Amniotic epithelial cell (primary cell): ENCODE data around the gene PIGX.
A peak's percentile ranks its signal among the peaks of the same experiment; 100 is the strongest.
"Not testable (repeated sequence)": the region's sequence is repeated elsewhere in the genome, so short reads cannot be mapped to it uniquely, and the experiment has no call there.

Experiments used
- DNase-seq: peaks from one replicate; pipeline ENCODE4 v3.0.0-alpha.2; 2010; ENCODE audit warnings: low read depth

PIGX gene

DNA sequence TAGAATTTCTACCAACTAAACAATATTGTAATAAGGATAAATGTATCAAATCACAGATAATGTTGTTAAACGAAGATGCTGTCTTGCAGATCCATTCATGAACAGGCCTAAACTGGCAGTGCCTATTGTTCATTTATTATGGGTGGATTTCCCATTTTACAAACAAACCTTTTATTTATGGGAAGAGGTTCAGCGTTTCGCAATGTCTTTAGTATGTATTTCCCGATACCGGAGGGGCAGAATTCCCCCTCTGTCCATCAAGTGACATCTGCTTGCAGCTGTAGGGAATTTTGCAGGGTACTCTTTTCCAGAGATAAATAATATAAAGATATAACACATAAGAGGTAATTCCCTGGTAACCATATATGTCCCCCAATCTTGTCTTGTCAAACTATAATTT lies 5.8 kb upstream of the PIGX start:
- no peak for DNase-seq

DNA sequence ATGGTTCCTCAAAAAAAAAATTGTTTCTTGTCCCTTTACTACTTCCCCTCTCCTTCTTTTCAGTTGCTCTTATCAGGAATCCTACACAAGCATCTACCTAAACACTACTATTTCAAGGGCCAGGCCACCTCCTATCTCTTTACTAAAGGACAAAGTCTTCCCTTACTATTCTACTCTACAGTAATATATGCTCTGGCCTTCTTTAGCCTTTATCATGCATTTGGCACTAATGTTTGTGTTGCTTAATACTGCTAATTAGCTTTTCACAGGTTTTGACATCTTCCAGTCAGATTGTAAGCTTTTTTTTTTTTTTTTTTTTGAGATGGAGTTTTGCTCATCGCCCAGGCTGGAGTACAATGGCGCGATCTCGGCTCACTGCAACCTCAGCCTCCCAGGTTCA lies 5.4 kb upstream of the PIGX start:
- DNase-seq = no peak

DNA sequence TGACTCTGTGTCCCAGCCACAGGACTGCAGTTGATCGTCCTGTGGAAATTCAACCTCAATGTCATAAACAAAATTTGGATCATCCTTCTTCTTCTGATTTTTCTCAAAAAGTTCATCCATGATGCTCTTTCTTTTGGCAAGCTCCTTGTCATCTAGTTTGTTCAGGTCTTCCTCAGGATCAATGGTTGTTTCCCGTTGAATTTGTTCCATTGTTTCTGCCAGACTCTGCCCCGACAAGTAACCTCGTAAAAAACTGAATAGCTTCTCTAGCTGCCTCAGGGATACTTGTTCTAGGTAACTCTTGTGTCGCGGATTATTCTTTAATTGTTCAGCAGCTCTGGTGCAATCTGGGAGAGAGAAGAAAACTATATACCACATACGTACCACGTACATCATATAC lies 4.6 kb upstream of the PIGX start:
- DNase-seq = no peak

DNA sequence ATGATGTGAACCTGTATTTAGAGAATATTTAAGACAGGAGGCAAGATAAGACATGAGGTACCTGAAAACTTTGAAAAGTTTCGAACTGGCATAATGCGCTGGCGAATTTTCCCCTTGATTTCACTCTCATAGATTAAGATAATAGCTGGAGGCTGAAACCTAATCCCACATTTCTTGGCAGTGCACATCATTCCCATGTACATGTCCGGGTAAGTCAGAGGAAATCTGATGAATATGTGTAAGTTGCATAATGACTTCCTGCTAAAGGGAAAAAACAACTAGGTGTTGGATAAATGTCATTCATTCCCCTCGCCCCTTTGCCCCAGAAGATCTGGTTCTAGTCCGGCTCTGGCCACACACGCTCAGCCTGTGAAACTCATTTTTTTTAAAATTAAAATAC lies 3.7 kb upstream of the PIGX start:
- peak; percentile 30 for DNase-seq

DNA sequence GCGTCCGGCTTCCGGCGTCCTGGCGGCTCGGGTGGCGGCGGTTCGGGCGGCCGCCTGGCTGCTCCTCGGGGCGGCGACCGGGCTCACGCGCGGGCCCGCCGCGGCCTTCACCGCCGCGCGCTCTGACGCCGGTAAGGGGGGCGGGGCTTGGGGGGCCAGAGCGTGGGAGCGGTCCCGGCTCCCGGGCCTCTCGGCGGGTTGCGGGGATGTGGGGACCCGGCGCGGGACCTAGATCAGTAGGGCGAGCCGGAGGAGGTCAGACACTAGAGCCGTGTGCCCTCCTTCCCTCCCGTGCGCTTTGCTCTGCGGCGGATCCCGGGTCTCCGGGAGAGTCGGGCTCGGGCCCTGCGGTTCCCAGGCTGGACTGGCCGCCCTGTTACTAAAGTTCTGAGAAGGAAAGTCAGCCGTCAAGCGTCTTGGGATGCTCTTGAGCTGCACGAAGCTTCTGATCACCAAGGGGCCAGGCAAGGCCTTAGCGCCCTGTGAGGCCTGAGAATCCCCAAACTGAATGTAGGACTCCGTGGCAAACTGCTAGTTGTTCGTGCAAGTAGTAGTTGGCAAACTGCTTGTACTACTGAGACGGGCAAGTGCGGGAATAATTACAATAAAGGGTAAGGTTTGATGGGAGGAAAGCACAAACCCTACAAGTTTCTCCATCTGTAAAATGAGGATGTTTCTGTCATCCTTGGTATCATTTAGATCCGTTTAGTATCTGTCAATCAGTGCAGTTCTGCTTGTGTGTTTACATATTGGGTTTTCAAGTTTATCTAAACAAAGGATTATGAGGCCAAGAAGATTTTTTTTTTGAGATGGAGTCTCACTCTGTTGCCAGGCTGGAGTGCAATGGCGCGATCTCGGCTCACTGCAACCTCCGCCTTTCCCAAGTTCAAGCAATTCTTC lies 587 bp downstream of the PIGX start:
- peak; percentile 59 for DNase-seq

DNA sequence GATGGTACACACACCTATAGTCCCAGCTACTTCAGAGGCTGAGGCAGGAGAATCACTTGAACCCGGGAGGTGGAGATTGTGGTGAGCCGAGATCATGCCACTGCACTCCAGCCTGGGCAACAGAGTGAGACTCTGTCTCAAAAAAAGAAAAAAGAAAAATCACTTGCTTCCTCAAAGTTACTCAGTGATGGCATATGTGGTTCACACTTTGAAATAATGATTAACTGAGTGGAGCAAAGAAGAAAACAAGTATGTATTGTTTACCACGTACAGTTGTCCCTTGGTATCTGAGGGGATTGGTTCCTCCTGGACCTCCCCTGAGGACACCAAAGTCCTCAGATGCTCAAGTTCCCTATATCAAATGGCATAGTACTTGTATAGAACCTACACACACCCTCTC lies 5.0 kb downstream of the PIGX start:
- not testable (repeated sequence) for DNase-seq

DNA sequence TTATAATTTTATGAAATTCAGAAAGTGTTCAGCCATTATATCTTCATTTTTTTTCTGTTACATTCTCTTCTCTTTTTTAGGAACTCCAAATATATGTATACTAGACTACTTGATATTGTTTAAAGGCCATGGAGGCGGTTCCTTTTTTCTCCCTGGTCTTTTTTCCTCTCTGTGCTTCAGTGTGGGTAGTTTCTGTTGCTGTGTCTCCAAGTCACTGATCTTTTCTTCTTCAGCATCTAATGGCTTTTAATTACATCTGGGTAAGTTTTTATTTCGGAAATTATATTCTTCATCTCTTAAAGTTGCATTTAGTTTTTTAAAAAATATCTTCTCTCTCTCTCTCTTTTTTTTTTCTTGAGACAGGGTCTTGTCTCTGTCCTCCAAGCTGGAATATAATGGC lies 8.9 kb downstream of the PIGX start:
- DNase-seq = no peak

DNA sequence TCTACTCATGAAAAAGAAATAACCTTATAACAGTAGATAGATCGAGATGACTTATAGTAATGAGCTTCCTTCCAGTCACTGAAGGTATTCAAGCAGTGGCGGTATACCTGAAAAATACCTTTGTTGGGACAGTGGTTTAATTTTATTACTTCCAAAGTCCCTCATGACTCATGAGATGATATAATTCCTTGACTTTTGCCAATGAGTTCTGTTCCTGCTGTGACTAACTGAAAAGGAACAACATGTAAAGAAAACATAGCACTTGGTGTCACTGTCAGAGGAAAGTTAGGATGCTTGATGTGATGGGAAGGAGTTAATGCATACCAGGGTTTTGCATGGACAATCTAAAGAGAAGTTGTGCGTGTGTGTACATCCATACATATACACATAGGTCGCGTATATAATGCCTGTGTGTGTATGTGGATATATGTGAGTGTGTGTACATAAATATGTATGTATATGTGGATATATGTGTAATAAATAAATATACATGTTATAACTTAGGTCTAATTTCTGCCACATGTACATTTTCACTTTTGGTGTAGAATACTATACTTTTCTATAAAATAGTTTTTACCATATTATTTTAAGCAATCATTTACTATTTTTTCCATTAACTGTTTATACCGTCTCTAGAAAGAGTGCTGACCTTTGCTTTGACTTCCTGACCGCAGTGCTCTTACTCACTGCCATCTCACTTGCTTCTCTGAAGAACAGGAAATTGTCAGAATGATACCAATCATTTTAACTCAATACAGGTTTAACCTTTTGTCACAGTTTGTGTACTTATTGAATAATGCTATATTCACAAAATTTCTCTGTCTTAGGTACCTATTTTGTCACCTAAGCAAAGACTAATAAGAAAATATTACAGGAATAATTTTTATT lies 14.9 kb downstream of the PIGX start:
- peak; percentile 55 for DNase-seq

DNA sequence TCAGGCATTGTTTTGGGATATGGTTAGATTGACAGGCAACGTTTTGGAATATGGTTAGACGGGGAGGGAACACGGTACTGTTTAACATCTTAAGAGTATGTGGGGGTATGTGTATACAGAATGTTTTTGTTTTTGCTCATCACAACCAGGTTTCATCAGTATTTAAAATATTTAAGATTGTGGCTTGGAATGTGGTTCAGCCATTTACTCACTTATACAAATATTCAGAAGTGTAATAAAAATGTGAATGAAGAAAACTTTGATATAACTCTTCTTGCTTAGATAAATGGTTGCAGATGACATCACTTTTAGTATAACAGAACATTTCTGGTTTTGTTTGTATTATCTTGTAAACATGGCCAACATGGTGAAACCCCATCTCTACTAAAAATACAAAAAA lies 23.6 kb downstream of the PIGX start:
- DNase-seq = peak; percentile 94

DNA sequence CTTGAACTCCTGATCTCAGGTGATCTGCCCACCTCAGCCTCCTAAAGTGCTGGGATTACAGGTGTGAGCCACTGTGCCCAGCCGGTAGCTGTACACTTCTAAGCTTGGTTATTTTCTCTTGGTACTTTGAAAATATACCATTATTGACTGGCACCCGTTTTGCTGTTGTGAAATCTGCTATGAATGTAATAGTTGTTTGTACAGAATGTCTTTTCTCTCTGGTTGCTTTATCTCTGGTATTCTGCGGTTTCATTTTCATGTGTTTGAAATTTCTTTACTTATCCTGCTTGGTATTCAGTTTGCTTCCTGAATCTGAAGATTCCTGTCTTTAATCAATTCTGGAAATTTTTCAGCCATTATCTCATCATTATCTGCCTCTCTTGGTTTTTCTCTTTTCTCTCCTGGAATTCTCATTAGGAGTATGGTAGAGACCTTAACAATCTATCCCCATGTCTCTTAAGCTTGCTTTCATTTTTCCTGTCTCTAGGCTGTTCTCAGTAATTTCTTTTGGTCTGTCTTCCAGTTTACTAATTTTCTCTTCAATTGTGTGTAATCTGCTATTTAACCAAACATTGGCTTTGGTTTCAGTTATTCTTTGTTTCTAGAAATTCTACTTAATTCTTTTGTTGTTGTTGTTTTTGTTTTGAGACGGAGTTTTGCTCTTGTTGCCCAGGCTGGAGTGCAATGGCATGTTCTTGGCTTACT lies 24.6 kb downstream of the PIGX start:
- DNase-seq = peak; percentile 94

DNA sequence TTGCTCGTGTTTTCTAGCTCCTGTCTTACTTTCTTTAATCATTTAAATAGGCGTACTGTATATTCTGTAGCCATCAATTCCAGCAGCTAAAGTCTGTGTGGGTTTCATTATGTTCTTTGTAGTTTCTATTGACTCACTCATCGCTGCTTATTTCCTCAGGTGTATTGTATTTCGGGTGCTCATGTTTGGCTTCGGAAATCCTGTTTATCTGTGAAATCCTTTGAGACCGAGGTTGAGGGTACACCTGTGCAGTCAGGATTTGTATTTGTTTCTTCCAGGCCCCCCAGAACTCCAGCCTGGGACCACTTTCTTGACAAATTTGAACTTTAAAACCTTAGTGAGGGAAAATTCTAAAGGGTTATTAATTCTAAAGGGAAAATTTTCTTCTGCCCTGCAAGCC lies 25.5 kb downstream of the PIGX start:
- DNase-seq = no peak

DNA sequence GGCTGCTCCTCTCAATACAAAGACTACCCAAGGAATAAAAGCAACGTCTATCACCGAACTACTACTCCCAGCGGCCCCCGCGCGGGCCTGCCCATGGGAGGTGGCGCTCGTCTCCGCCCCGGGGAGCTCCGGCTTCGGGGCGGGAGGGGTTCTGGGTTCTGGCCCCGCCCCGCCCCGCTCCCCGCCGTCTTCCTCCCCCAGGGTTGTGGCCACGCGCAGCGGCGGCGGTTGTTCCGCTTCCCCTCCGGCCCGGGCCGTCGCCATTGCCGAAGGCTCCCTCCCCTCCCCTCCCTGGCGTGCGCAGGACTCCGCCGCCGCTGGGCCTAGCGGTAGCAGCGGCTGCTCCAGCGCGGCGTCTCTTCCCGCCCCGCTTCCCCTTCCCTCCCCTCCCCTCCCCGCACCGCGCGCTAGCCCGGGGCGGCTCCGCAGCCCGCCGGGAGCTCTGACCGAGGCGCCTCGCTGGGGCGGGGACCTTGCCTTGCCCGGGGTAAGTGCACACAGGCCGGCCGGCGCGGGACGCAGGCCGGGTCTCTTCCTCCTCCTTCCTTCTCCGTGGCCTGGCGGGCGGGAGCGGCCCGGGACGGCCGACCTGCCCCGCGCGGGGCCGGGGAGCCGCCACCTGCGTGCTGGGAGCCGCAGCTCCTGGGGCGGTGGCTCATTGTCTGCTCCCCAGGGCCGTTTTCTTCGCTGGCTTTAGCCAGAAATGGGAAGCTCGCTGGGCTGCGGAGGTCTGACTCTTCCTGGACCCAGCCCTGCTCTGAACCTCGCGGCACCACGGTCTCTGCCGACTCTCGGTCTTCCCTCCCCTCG lies 27.7 kb downstream of the PIGX start, which contains the start of gene PAK2:
PAK2 (plus strand) TSS at position 187 of the 810 bp plus-strand sequence. CDS start 42,790 bp downstream, outside the sequence.
- DNase-seq = peak; percentile 81

DNA sequence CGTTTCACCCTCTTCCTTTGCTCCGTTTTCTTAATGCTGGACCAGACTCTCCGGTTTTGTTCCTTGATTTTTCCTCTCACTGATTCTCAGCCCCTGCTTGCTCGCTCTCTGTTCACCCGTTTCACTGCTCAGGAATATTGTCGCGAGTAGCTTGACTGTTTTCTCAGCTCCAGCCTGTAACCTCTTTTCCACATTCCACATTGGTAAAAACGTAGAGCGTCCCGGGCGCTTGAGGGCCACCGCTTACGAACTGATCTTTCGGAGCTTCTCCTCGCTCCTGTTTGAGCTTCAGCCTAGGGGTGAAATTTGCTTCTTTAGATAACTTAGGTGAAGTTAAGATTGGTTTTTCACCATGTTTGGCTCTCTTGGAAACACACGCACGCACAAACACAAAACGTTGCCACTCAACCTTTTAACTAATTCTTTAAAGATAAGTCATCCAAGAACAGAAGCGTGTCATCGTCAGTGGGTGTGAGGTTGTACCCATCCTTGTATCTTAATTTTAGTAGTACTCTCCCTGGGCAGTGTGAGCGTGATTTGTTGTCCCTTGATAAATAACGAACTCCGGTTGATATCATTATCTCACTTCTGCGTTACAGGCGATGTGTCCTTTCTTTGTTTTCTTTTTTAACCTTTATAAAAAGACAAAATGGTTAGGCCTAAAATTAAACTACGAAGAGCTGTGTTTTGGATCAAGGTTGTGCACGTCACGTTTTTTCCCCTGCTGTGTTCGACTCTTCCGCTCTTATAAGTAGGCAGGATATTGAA lies 28.5 kb downstream of the PIGX start:
- DNase-seq = peak; percentile 51

DNA sequence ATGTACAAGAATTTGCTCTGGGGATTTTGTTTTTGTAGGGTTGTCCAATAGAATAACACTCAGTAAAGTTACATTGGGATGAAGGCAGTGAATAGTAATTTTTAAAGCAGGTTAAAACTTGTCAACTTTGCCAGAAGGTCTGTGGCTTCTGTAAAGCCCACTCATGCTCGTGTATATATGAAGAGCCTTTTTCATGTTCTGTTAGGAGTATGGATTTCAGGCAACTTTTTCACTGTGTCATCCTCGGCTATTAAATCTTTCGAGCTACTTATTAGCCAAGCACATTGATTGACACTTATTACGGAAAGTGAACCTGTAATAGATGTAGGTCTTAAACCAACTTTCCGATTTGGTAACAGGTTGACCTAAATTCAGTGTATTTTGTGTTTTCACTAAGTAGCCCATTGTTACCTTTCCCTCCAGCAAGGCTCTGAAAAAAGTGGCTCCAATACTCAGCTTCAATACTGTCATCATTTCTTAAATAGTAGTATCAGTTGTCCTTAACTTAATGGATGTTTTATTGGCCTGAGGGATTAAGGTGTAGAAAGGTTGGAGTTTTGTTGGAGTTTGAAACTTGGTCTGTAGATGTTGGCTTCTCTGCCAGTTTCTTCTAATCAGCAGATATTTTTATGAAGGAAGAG lies 29.2 kb downstream of the PIGX start:
- DNase-seq = no peak

DNA sequence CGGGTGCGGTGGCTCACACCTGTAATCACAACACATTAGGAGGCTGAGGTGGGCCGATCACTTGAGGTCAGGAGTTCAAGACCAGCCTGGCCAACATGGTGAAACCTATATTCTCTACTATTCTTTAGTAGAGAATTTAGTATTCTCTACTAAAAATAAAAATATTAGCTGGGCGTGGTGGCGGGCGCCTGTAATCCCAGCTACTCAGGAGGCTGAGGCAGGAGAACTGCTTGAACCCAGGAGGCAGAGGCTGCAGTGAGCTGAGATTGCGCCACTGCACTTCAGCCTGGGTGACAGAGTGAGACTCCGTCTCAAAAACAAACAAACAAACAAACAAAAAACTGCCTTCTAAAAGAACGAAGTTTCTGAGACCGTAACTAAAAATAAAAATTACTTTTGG lies 31.4 kb downstream of the PIGX start:
- not testable (repeated sequence) for DNase-seq

DNA sequence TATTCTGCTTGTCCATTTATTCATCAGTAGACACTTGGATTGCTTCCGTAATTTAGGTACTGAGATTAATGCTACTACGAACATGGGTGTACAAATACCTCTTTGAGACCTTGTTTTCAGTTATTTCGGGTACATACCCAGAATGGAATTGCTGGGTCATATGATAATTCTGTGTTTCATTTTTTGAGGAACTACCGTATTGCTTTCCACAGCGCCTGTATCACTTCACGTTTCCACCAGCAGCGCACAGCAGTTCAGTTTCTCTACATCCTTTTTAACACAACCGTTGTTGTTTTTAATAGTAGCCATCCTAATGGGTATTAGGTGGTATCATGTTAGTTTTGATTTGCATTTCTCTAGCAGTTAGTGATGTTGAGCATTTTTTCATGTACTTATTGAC lies 36.9 kb downstream of the PIGX start:
- DNase-seq = no peak

DNA sequence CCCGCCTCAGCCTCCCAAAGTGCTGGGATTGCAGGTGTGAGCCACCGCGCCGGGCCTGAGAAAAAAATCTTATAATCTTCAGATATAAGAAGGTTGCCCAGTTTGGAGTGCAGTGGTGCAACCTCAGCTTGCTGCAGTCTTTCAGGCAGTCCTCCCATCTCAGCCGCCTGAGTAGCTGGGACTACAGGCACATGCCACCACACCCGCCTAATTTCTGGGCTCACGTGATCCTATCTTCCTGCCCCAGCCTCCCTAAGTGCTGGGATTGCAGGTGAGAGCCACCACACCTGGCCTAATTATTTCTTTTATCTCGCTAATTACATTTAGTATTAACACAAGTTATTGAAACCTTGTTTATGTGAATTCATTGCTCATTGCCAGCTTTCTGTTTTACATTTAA lies 41.0 kb downstream of the PIGX start:
- DNase-seq = no peak

DNA sequence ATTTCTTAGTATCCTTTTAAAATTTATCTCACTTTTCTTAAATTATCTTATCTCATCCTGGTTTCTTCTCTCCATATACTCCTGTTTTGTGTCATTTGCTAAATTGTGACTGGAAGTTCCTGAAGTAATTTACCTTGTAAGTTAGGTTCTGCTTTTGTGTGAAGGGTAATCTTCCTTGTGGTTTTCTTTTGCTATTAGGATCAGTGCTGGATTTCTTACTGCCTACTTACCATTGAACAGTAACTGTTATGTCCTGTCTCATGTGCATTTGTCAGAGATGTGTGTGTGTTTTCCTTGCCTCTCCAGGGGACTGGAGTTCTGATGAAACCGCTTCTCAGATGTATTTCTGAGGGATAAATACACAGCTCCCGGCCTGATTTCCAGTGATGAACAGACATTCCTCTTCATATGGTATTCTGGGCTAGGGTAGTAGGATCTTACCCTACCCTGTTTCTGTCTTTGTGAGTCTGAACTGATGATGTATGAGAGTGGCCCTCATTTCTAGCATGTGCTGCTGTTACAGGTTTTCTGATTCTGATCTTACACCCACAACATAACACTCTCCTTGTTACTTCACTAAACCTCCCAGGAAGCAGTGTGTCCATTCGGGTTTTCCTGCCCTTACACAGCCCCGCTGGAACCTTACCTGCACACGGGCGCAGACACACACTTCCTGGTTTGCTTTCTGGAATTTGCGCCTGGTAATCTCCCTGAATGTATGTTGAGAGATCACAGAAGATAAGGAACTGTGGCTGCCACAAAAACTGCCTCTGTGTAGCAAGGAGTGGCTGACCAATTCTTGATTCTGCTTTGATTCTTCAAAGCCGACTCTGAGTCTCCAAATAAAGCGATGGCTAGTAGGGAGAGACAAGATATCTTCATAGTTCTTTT lies 42.2 kb downstream of the PIGX start:
- peak; percentile 76 for DNase-seq

DNA sequence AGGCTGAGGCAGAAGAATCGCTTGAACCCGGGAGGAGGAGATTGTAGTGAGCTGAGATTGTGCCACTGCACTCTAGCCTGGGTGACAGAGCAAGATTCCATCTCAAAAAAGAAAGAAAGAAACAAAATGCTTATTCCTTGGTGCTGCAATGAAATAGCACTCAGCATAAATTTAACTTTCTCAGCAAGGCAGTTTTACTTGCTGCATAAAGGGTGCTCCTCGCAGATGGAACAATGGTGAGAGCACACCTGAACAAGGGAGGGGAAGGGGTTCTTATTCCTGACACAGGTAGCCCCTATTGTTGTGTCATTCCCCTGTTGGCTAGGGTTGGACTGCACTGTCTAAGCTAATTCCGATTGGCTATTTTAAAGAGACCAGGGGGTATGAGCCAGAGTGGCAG lies 44.6 kb downstream of the PIGX start:
- no peak for DNase-seq
